HepG2 (cell line): ENCODE results near the gene STAT6. TPM values are rescaled to one million over a fixed set of nuclear protein-coding genes. Genes with fewer than 3 reads are reported as not detected.

Experiments used
- HIC2 ChIP-seq: sonication (generic); formaldehyde crosslinking; IDR thresholded peaks from 2 replicates; pipeline ENCODE4 v1.9.0; 2022; ENCODE audit warnings: low read depth, missing genetic modification reagents
- HNF1A ChIP-seq, 2 experiments: sonication (generic) in 1 of 2; formaldehyde crosslinking in 1 of 2; IDR thresholded peaks; 2 replicates each; pipeline versions ENCODE4 v1.4.0 to v1.6.1; 2016 to 2020; ENCODE audit warnings: borderline replicate concordance in 1 of 2, low read depth in 1 of 2, mild to moderate bottlenecking in 1 of 2, missing genetic modification reagents in 1 of 2
- HNF1B ChIP-seq: sonication (generic); formaldehyde crosslinking; IDR thresholded peaks from 2 replicates; pipeline ENCODE4 v1.5.1; 2020; ENCODE audit warnings: mild to moderate bottlenecking, moderate library complexity, missing genetic modification reagents
- ZNF3 ChIP-seq: IDR thresholded peaks from 2 replicates; pipeline ENCODE4 v1.7.0; 2017; ENCODE audit warnings: inconsistent platforms
- ZNF34 ChIP-seq: sonication (generic); formaldehyde crosslinking; IDR thresholded peaks from 2 replicates; pipeline ENCODE4 v1.4.0; 2020; ENCODE audit warnings: mild to moderate bottlenecking, missing genetic modification reagents, borderline replicate concordance
- ZNF672 ChIP-seq: sonication (generic); formaldehyde crosslinking; IDR thresholded peaks from 2 replicates; pipeline ENCODE4 v1.8.1; 2022; ENCODE audit warnings: missing genetic modification reagents
- ZNF772 ChIP-seq: sonication (generic); formaldehyde crosslinking; IDR thresholded peaks from 2 replicates; pipeline ENCODE4 v1.5.0; 2020; ENCODE audit warnings: mild to moderate bottlenecking, missing genetic modification reagents
- ZNF816 ChIP-seq: sonication (generic); formaldehyde crosslinking; IDR thresholded peaks from 2 replicates; pipeline ENCODE4 v1.8.0; 2022; ENCODE audit warnings: missing genetic modification reagents, mild to moderate bottlenecking, borderline replicate concordance
- polyA plus RNA-seq, 8 experiments: library from polyadenylated mRNA; depleted of rRNA in 3 of 8; stranded (reverse) in 7 of 8; unstranded in 1 of 8; fragments of >200 nt; fragmentation: Illumina TruSeq in 4 of 8; extraction: Trizol in 4 of 8; gene quantifications; 2 replicates each; pipeline versions ENCODE4 v1.2.1 to v1.2.3, GENCODE V29; 2011 to 2016; ENCODE audit warnings: low read depth in 4 of 8, missing spikeins in 1 of 8, mixed read lengths in 1 of 8; ENCODE audit not compliant: insufficient read depth in 1 of 8
- total RNA-seq, 5 experiments: library from RNA; depleted of rRNA; stranded (reverse); fragments of >200 nt; fragmentation: Illumina TruSeq; extraction: Trizol; gene quantifications; 2 replicates each; pipeline ENCODE4 v1.2.3, GENCODE V29; 2016; ENCODE audit warnings: low read depth in 1 of 5
- TF ChIP-seq, protein P1 (sequence below): sonication (generic); formaldehyde crosslinking; IDR thresholded peaks from 2 replicates; pipeline ENCODE4 v1.5.0; 2020; ENCODE audit warnings: missing genetic modification reagents

STAT6 gene
- total and polyA plus RNA-seq, 2 of the 13 experiments (the other 11 are each of a cell fraction or from before 2014, with no cell fraction given), result 28.0 to 62.2 TPM

DNA sequence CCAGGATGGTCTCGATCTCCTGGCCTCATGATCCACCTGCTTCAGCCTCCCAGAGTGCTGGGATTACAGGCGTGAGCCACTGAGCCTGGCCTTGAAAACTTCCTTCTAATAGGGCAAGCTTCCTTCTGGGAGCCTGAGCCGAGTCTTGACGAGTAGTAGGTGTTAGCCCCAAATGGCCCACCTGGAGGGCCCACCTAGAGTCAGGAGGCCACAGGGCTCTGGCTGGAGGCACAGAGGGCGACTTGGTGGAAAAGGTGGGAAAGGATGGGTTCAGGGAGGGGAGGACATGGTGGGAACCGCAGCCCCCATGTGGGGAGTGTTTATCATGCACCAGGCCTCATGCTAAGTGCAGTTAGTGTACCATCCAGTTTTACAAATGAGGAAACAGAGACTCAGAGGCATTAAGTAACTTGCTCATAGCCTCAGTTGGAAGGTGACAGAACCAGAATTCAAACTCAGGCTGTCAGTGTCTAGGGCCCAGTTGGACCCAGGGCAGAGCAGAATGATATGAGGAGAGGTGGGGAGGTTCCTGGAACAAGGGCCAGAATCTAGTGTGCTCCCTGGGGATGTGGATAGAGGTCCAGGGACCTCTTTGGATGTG, 39.3 kb upstream of the STAT6 start (continued):
- TF ChIP-seq HNF1A (IDR thresholded peaks at IDR 0.05; ENCODE audit: low read depth) (no peak), HNF1A (CRISPR knock-in tag; IDR thresholded peaks at IDR 0.05; ENCODE audit: borderline replicate concordance) (no peak; the same call in 1 of the 2 replicates), HIC2 (no peak), ZNF772 (CRISPR knock-in tag) (0 out of 2 replicates have a peak, but pooled peaks have one; percentile 15), ZNF816 (CRISPR knock-in tag) (0 out of 2 replicates have a peak, but pooled peaks have one; percentile 2), ZNF3 (CRISPR knock-in tag) (no peak), HNF1B (CRISPR knock-in tag) (peak; percentile 39; the same call in 1 of the 2 replicates), ZNF672 (CRISPR knock-in tag) (no peak), ZNF34 (CRISPR knock-in tag) (0 out of 2 replicates have a peak, but pooled peaks have one; percentile 47)
- TF ChIP-seq, protein P1, sequence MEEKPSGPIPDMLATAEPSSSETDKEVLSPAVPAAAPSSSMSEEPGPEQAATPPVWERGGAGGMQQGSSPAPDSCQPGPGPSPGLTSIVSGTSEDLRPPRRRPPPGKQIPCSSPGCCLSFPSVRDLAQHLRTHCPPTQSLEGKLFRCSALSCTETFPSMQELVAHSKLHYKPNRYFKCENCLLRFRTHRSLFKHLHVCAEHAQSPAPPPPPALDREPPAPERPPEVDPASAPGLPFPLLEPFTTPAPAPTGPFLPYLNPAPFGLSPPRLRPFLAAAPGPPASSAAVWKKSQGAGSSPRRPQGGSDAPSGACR, result 0 out of 2 replicates have a peak, but pooled peaks have one; percentile 12
